Right ventricle myocardium superior (tissue), 1 donor: ENCODE data around the gene ZNF653. TPM values are rescaled to one million over a fixed set of nuclear protein-coding genes. Genes with fewer than 3 reads are reported as not detected.

Experiments
- ATAC-seq: fragments of 200-7000 bp; cut with Tn5 transposase; one replicate; pipeline ENCODE4 v1.9.1; 2020; ENCODE audit warnings: mild to moderate bottlenecking; ENCODE audit not compliant: poor library complexity
- DNase-seq: peaks from one replicate; pipeline ENCODE4 v3.0.0-alpha.2; 2020
- intact Hi-C: fragments of 100-400 bp; cut with DNase I; formaldehyde crosslinking; loops from one replicate; pipeline ENCODE4 v1.11.2; 2022
- long read RNA-seq: library from polyadenylated mRNA; unstranded; transcript quantifications from one replicate; pipeline ENCODE4 v2.0.0, GENCODE V29; 2021
- total RNA-seq: library from RNA; stranded (reverse); fragmentation: NEBNext Ultra II Directional; extraction: Animal tissue kit (Norgen Biotek cat#: 25700); gene quantifications from one replicate; pipeline ENCODE4 v1.2.1, GENCODE V29; 2021
- donor health status: DM: no; HTN: yes; CAD: no; lungs with severe emphysema.

The ZNF653 gene, protein sequence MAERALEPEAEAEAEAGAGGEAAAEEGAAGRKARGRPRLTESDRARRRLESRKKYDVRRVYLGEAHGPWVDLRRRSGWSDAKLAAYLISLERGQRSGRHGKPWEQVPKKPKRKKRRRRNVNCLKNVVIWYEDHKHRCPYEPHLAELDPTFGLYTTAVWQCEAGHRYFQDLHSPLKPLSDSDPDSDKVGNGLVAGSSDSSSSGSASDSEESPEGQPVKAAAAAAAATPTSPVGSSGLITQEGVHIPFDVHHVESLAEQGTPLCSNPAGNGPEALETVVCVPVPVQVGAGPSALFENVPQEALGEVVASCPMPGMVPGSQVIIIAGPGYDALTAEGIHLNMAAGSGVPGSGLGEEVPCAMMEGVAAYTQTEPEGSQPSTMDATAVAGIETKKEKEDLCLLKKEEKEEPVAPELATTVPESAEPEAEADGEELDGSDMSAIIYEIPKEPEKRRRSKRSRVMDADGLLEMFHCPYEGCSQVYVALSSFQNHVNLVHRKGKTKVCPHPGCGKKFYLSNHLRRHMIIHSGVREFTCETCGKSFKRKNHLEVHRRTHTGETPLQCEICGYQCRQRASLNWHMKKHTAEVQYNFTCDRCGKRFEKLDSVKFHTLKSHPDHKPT
- total RNA-seq, result 2.9 TPM
- long read RNA-seq, partial matches to known transcripts, result 1 of 6 reads
- long read RNA-seq, other reads (novel, unspliced or antisense), result 2 of 6 reads

DNA sequence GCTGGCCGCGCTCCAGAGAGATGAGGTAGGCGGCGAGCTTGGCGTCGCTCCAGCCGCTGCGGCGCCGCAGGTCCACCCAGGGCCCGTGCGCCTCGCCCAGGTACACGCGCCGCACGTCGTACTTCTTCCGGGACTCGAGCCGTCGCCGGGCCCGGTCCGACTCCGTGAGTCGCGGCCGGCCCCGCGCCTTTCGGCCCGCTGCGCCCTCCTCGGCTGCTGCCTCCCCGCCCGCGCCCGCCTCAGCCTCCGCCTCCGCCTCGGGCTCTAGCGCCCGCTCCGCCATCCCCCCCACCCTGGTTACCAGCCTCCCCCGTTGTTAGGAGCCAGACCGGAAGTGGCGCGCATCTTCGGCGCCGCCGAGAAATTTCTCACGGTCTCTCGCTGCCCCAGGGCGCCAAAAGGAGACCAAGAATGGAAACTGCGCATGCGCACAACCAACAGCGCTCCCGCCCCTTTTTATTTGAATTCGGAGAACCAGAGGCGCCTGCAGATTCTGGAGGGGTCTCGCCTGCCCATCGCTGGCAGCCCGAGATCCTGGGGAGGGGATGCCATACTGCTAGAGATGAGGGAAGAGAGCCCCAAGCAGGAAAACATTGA lies at the start of gene ZNF653:
TSS of gene ZNF653 (minus strand) at position 336 of the 597 bp plus-strand sequence. CDS start at position 283, 53 bp downstream.
- ATAC-seq (peak; percentile 89), DNase-seq (peak; percentile 95)
- intact Hi-C loops, result no loop called here

DNA sequence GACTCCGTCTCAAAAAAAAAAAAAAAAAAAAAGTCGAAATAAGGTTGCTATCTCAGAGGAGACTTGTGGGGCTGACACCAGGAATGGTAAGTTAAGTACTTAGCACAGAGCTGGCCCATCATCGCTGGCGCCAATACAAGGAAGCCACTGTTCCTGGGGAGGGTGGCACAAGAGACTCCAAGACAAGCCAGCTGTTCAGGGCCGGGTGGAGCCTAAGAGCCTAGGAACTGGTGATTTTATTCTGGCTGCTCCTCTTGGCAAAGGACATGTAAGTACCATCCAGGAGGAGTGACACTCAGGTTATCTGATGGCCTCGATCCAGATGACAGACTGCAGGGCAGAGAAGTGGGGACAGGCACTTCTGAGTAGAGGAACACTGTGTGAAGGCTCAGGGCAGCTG lies 49.6 kb upstream of the ZNF653 start:
- ATAC-seq (no peak), DNase-seq (no peak)
- intact Hi-C loops, result no loop called here

DNA sequence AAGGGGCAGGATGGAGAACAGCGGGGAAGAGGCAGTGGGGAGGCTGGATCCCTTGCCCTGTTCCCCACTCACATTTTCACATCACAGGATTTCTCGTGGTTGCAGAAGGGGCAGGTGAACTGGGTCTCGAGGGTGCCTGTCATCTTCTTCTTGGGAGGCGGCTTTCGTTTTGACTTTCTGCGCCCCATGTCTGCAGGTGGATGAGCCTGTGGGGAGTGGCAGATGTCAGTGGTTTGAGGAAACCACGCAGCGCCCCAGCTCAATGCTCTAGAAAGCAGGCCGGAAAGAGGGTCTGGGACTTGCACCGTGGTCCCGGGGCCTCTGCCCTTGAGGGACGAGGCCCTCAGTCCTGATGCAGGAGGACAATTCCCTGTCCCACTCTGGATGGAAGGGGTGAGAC lies 48.5 kb upstream of the ZNF653 start:
- ATAC-seq, result no peak
- intact Hi-C loops, result no loop called here
- DNase-seq, result no peak

DNA sequence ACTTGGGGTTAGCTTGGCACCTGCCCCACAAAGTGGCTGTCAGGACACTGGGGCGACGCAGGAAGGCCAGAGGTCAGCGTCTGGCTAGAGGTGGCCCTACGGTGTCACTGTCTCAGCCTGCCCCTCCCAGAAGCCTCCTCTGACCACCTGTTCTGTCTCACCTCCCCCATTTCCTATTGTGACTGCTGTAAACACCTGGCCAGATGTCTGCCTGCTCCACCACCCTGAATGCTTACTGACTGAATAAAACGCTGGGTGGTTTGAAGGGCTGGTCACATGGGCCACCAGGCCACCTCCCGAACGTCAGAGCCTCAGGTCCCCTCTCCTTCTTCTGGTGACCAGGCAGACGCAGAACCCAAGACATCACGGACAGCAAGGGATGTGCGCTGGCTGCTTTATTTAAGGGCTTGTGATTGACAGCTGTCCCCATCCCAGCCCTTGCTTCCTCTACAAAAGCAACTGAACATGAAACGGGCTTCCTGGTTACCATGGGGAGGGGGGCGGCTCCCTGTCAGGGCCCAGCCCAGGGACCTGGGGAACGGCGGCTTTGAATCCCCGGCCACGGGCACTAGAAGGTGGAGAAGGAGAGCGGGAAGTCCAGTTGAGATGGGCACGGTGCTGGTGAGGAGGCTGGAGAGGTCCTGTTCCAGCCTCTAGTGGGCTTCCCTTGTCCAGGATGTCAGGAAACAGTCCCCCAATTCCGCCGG lies 47.2 kb upstream of the ZNF653 start:
- DNase-seq (no peak), ATAC-seq (no peak)
- intact Hi-C loops, result no loop called here

DNA sequence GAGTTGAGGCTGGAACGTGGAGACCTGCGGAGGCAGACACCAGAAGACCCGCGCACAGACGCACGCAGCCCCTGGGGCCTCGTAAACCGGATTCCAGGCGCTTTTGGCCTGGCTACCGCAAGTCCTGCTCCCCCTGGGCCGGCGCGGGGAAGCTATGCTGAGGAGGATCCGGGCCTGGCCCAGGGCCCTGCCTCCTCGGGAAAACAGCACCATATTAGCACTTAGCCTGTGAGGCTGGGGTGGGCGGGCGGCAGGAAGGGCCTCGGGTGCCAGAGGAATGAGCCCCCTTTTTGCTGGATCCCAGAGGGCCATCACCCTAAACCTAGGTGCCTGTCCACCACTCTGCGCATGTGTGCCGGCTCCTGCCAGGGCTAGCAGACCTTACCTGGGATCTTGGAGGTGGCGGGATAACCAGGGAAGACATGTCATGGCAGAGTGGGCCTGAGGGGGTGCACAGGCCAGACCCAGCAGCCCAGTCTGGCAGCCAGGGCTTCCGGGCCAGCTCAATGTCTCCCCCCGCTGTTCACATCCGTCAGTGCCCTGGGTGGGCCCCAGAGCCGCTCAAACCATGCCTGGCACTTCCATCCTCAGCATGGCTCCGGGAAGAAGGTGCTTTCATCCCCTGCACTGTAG lies 46.1 kb upstream of the ZNF653 start:
- no peak for ATAC-seq
- no peak for DNase-seq

DNA sequence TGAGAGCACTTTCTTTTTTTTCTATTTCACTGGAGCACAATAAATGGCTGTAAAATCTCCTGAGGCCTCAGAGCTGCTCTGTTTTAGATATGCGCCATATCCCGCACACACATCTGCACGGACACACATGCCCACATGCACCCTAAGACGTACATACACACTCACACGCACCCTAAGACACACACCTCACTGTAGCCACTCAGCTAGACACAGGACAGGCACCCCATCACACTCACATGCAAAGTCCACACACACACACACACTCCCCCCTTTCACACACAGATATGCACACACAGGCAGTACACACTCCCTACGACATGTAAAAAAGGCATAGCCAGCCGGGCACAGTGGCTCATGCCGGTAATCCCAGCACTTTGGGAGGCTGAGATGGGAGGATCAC lies 44.6 kb upstream of the ZNF653 start:
- intact Hi-C loops, result no loop called here
- DNase-seq, result no peak
- ATAC-seq, result no peak

More for the DNA sequence above, 46.1 kb upstream of the ZNF653 start:
- intact Hi-C loops, result no loop called here

DNA sequence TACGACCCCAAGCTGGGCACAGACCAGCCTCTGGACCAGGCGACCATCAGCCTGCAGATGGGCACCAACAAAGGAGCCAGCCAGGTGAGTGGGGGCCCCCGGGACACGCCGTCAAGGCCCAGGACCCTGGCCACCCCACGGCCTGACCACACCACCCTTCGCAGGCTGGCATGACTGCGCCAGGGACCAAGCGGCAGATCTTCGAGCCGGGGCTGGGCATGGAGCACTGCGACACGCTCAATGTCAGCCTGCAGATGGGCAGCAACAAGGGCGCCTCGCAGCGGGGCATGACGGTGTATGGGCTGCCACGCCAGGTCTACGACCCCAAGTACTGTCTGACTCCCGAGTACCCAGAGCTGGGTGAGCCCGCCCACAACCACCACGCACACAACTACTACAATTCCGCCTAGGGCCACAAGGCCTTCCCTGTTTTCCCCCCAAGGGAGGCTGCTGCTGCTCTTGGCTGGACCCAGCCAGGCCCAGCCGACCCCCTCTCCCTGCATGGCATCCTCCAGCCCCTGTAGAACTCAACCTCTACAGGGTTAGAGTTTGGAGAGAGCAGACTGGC lies 43.8 kb upstream of the ZNF653 start:
- ATAC-seq, result no peak
- no peak for DNase-seq
- intact Hi-C loops, result no loop called here

DNA sequence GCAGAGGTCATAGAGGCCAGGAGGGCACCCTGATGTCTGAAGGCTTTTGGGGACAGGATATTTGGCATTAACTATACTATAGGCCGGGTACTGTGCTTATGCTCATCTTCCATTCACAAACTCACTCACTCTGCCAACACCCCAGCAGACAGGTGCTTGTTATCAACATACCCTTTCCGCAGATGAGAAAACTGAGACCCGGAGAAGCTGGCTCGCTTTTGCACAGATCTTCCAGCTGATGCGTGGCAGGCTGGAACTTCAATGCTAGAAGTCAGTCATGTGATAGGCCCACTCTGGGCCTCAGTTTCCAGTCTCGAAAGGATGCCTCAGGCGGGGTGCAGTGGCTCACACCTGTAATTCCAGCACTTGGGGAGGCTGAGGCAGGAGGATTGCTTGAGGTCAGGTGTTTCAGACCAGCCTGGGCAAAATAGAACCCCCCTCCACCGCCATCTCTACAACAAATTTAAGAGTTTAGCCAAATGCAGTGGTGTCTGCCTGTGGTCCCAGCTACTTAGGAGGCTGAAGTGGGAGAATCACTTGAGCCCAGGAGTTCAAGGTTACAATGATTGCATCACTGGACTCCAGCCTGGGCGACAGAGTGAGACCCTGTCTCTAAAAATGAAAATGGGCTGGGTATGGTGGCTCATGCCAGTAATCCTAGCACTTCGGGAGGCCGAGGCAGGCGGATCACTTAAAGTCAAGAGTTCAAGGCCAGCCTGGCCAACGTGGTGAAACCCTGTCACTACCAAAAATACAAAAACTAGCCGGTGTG lies 42.5 kb upstream of the ZNF653 start:
- intact Hi-C loops, result no loop called here
- ATAC-seq, result no peak
- no peak for DNase-seq

DNA sequence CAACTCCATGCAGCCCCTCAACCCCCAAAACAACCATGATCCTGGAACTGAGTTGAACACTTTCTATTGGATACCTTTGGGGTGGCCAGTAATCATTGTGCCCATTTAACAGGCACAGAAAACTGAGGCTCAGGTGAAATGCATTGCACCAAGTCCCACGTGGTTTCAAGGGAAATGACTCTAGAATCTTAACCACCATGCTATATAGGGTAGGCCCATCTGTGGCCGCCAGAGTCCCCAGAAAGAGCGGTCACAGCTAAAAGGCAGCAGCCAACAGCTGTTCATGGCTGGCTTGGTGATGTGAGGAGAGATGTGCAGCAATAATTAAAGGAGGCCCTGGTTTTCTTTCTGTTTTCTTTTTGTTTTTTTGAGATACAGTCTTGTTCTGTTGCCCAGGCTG lies 35.6 kb upstream of the ZNF653 start:
- DNase-seq, result no peak
- ATAC-seq, result no peak
- intact Hi-C loops, result no loop called here

DNA sequence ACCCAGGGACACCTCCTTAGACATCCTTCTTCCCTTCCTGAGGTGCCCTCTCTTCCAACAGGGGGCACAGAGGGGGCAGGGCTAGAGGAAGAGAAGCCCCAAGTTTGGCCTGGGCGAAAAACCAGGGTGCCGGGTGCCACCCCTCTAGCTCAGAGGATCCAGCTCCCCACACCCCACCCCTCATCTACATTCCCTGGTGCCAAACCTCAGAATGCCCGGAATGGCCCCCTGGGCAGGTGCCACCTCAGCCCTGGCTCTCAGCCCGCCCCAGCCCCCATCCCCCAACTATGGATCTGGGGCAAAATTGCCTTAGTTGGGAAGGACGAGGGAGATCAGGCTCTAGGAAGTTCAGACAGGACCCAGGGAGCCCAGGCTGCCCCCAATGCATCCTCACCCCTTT lies 35.0 kb upstream of the ZNF653 start:
- DNase-seq (no peak), ATAC-seq (no peak)
- intact Hi-C loops, result no loop called here

DNA sequence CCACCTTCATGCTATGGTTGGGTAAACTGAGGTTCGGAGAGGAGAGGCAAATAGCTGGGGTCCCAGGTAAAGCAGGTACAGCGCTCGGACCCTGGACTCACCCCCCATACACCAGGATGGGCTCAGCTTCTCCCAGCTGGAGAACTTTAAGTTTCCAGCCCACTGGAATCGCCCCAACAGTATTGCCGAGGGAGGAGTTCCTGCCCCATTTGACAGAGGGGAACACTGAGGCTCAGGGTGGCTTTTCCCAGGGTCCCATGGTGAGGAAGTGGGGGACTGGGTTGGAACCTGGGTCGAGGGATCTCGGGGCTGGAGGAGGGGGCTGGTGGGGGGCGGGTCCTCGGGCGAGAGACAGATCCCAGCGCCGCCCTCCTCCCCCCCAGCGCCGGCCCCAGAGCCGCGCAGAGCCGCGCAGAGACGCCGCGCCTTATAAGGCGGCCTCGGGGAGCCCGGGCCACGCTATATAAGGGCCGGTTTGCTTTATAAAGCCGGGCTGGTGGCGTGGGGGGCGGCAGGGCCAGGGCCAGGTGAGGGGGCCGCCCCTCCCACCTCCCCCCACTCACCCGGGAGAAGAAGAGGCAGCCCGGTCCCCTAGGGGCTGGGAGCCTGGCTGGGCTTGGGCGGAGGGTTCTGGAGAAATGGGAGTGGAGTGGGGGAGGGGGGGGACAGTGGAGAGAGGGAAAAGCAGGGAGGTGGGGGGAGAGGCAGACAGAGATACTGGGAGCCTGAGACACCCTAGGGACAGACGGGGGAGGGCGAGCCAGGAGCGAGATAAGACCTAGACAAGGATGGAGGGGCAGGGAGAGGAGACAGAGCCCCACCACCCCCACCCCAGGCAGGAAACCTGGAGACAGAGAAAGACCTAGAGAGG lies 34.1 kb upstream of the ZNF653 start:
- DNase-seq (no peak), ATAC-seq (peak; percentile 60)
- intact Hi-C loops, result no loop called here

DNA sequence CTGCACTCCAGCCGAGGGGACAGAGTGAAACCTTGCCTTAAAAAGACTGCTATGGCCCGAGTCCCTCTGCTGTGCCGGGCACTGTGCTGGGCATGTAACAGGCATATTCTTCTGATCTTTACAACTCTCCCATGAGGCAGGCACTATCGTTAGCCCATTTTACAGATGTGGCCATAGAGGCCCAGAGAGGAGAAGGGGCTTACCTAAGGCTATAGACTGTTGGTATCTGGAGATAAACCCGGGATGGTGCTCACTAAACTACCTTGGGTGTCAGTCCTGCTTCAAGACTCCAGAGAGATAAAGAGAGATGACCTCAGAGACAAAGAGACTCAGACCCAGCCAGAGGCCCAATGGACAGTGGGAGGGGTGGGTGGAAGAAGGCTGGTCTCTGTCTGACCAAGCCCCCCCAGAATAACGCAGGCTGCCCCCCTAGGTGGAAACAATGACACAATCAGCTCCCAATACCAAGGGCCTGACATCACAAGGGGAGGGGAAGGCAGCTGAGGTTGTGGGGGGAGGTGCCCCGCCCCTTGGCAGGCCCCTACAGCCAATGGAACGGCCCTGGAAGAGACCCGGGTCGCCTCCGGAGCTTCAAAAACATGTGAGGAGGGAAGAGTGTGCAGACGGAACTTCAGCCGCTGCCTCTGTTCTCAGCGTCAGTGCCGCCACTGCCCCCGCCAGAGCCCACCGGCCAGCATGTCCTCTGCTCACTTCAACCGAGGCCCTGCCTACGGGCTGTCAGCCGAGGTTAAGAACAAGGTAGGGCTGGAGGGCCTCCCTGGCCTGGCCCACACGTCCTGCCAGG lies 32.8 kb upstream of the ZNF653 start, which contains the start of gene CNN1:
TSS of gene CNN1 (plus strand) at position 620 of the 805 bp plus-strand sequence. CDS start at position 697, 77 bp downstream.
- peak; percentile 44 for ATAC-seq
- intact Hi-C loops, result no loop called here

DNA sequence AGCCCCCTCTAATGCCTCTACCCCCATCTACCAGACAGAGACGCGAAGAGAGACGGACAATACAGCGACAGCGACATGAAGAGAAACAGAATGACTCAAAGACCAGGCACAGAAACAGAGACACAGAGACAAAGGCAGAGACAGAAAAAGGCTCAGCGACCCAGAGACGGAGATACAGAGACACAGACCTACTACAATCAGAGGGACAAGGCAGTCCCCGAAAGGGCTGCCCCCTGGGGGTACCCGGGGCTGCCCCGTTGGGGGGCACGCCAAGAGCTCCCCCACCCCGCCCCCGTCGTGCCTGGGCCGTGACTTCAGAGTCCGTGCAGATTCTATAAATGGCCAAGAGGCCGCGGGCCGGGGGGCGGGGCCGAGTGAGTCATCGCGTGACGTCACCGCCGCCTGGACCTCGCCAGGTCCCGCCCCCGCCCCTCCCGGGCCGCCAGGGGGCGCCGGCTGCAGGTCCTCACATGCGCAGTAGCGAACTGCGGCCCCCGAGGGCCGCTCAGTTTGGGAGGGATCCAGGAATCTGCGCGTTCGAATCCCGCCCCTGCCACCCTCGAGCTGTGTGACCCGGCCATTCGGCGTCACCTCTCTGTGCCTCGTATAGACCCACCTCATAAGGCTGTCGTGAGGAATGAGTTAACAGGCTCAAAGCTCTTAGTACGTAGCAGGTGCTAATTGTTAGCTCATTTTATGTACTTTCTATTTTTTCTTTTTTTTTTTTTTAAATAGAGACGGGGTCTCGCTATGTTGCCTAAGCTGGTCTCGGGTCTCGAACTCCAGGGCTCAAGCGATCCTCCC lies 30.4 kb upstream of the ZNF653 start:
- intact Hi-C loops, result no loop called here
- DNase-seq, result peak; percentile 94
- ATAC-seq, result peak; percentile 92

More for the DNA sequence above, 32.8 kb upstream of the ZNF653 start, which contains the start of gene CNN1:
- DNase-seq, result peak; percentile 73

DNA sequence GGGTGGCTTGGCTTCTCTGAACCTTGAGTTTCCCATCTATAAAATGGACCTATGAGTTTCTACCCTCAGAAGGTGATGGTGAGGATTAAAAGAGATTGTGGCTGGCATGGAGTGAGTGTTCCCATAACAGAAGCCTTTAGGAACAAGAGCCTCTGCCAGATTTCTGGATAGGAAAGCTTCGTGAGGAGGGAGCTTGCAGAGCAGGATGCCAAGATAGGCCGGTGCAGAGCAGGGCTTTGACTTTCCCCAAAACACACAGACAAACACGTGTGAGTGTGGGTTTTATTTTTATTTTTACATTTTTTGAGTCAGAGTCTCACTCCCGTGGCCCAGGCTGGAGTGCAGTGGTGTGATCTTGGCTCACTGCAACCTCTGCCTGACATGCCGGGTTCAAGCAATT lies 29.3 kb upstream of the ZNF653 start:
- DNase-seq (no peak), ATAC-seq (no peak)
- intact Hi-C loops, result no loop called here

DNA sequence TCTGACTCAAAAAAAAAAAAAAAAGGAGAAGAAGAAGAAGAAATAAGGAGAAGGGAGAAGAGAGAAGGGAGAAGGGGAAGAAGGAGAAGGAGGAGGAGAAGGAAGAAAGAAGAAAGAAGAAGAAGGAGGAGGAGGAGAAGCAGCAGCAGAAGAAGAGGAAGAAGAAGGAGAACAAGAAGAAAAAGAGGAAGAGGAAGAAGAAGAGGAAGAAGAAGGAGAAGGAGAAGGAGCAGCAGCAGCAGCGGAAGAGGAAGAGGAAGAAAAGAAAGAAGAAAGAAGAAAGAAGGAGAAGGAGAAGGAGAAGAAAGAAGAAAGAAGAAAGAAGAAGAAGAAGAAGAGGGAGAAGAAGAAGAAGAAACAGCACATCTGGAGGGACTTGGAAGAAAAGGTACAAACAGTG lies 28.9 kb upstream of the ZNF653 start:
- no peak for ATAC-seq
- intact Hi-C loops, result no loop called here

More for the DNA sequence above, 28.9 kb upstream of the ZNF653 start:
- DNase-seq, result no peak
